ENCODE measurements around the gene MAPK9.

DNA sequence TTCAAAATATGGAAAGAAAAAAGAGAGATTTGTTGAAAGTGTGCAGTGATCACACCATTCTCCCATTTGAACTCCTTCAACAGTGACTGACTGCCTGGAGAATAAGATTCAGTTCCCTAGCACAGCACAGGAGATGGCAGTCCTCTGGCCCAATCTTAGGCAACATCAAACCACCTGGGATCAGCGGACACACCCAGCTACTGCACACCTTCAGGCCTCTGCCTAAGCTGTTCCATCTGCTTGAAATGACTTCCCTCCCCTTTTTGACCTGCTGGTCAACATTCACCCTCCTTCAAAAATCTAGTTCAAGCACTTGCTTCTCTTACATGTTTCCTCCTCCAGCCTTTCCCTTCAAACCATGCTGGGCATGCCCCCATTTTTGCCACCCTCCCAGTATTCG, 4.5 kb downstream of the MAPK9 start:
- TF ChIP-seq CTCF (IDR thresholded peaks at IDR 0.05) = no peak
- TF ChIP-seq POLR2A (IDR thresholded peaks at IDR 0.05) = no peak

All from ovary (tissue), 3 donors.